NCI-H187 (cell line): ENCODE results near the gene IFNW1.

Experiments
- DNase-seq, 2 experiments: peaks; one replicate each; lab custom pipeline; 2025; lab: John Stamatoyannopoulos, UW

The IFNW1 gene

DNA sequence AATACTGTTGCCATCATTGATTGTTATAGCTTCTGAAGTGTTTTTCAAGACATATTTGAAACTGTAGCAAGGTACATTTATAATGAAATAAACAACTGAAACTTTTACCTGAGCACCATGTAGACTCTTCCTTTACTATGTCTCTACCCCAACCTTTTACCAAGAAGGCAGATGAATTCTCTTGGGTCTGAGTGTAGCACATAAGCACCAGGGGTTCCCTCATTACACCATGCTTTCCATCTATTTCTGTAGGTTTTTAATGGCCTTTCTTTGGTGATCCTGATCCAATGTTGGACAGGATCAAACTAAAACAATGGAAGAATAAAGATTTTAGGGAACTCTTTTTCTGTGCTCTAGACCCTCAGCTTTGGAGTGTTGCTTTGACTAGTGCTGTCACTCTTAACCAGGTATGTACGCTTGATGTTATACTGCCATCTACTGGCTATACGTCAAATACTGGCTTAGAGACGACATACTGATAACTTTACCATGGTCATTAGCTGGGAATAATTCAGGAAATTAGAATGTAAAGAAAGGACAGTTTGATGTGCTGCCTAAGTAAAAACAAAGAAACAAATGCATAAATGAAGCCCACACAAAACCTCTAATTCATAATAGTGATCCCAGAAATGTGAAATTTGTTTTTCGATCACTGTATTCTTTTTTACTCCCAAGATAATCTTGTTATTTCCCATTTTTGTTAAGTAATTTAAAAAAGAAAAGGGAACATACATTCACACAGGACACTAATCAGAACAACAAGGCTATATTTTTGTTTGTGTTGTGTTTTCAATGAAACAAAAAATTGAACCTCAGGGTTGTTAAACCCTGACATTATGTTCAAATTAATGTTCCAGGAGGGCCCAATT is 30.7 kb downstream of the IFNW1 start:
- DNase-seq, result peak in 1 of 2 experiments; percentile 31

DNA sequence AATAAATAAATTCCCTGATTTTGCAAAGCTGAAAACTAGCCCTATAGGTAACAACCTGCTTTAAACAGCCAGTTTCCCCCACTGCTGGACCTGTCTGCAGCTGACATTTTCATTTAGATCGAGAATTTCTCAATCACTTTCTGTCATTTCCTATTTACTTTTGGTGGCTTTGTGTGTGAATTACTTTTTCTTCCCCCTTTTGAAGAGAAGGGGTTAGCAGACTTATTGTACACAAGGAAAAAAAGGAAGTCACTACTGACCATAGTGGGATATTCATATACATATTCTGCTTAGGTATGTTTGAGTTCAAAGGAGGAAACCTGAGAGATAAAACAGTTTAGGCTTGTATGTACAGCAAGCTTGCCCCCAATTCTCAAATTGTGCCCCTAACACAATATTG is 36.8 kb downstream of the IFNW1 start:
- DNase-seq, result no peak

DNA sequence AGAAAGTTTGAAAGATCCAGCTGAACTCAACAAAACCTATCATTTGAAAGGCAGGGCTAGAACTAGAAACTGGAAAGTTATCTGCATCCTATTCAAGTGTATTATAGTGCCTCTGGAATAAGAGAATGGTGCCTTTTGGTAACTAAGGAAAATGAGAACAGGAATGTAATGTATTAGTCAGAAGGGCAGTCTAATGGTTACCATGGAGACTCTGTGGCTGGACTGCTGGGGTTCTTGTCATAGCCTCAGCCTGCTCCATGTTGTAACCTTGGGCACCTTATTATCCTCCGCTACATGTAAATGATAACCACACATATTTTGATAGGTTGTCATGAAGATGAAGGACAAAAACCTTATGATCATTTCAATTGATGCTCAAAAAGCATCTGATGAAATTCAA is 39.3 kb downstream of the IFNW1 start:
- no peak for DNase-seq

DNA sequence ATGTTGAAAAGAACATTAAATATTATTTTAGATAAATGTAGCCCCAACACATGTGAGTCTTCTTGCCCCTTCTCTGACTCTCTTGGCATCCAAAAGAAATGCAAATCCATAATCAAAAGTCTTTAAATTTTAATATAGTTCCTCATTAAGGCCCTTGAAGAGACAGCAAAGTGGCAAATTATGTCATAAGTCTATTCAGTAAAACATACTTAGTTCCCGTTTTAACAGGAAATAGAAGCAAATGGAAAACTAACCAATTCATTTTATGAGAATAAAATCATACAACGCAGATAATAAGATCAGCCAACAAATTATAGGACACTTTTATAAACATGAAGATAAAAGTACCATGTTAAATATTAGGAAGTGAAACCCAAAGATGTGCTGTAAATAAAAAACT is 43.8 kb downstream of the IFNW1 start:
- DNase-seq, result no peak

DNA sequence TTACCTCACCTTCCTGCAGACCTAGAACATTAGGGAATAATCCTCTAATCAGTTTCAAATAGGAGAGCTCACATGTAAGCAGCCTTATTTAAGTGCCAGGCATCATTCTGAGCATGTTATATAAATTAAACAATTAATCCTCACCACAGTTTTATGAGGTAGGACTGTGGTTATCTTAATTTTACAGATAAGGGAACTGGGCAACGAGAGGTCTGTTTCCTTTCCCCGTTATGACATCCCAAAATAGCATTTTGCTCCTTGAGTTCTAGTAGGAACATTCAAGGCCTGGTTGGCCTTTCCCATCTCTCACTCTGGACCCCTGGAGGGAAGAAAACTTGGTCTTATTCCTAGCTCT is 44.8 kb downstream of the IFNW1 start:
- DNase-seq, result no peak

DNA sequence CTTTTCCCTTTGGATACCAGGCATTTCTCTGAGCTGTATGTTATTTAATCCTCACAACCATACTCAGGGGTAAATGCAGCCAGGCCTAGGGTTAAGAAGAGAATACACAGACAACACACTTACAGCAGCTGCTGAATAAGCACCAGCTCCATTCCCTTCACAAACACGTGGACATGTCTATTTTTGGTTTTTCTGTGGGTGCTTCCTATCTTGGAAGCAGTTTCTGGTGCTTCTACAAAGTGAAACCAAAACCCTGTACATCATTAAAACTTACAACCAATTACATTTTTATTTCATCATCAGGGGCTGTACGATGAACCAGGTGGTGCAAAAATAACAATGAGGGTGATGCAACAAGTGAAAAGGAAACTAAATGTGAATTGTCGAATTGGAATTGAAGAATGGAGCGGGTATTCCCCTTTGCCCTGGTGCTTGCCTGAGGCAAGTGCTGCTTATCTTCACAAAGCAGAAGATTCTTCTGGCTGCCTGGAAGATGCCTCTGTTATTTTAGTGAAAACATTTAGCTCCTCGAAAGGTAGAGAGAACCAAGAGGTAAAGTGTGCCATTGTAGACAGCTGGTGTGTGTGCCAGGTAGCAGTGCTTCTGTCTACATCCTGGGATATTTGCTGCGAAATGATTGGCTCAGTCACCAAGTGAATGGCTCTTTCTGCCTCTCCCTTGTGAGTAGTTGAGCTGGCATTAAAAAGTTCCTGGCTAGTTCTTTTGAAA is 45.3 kb downstream of the IFNW1 start:
- DNase-seq, result no peak

DNA sequence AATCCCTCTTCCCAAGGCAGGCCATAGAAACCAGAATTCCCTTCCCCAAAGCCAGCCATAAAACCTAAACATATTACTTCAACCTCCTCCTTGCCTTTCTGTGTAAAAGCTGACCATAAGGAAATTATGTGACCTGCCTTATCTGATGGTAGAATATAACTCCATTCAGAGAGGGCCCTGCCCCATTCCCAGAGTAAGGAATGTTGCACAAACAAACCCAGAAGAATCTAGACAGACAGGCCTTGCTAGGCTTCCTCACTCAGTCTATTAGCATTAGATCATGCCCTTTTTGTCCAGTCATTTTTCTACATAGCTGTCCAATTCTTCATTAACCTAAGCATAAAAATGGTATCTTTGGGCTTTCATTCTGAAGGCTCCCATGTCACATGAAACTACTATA is 46.1 kb downstream of the IFNW1 start:
- no peak for DNase-seq
